HG02763 (cell line): Measurements from ENCODE around the gene PCDHGA5.
"Not testable (repeated sequence)": the region's sequence is repeated elsewhere in the genome, so short reads cannot be mapped to it uniquely, and the experiment has no call there.

Source experiments
- ATAC-seq: cut with Tn5 transposase; IDR thresholded peaks from one replicate; pipeline ENCODE4 v1.9.1; 2021; ENCODE audit warnings: mild to moderate bottlenecking, moderate library complexity; ENCODE audit not compliant: unreplicated experiment

The PCDHGA5 gene

GRCh38 chr5:141384471-141385267 lies 20.7 kb downstream of the PCDHGA5 start:
- no peak for ATAC-seq

GRCh38 chr5:141387557-141388311 lies 23.8 kb downstream of the PCDHGA5 start, which contains the start of gene PCDHGB4:
Gene PCDHGB4, plus strand, starts transcription at chr5:141387698. Its CDS starts 187 bp downstream, at chr5:141387885.
- peak; percentile 92 for ATAC-seq

- no peak for ATAC-seq
These were observed 24.7 kb downstream of the PCDHGA5 start for GRCh38 chr5:141388661-141389060.

- ATAC-seq: no peak
These were observed 25.4 kb downstream of the PCDHGA5 start for GRCh38 chr5:141389153-141390042.

- ATAC-seq: no peak
These were observed 28.7 kb downstream of the PCDHGA5 start, which contains the start of gene PCDHGA8 for GRCh38 chr5:141392429-141393198. Gene PCDHGA8, plus strand, starts transcription at chr5:141392633. Its CDS starts 181 bp downstream, at chr5:141392814.

DNA sequence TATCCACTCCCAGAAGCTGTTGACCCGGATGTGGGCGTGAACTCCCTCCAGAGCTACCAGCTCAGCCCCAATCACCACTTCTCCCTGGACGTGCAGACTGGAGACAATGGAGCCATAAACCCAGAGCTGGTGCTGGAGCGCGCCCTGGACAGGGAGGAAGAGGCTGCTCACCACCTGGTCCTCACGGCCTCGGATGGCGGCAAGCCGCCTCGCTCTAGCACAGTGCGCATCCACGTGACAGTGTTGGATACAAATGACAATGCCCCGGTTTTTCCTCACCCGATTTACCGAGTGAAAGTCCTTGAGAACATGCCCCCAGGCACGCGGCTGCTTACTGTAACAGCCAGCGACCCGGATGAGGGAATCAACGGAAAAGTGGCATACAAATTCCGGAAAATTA lies 29.3 kb downstream of the PCDHGA5 start:
- ATAC-seq: no peak

- ATAC-seq: not testable (repeated sequence)
These were observed 30.6 kb downstream of the PCDHGA5 start for GRCh38 chr5:141394401-141395187.

DNA sequence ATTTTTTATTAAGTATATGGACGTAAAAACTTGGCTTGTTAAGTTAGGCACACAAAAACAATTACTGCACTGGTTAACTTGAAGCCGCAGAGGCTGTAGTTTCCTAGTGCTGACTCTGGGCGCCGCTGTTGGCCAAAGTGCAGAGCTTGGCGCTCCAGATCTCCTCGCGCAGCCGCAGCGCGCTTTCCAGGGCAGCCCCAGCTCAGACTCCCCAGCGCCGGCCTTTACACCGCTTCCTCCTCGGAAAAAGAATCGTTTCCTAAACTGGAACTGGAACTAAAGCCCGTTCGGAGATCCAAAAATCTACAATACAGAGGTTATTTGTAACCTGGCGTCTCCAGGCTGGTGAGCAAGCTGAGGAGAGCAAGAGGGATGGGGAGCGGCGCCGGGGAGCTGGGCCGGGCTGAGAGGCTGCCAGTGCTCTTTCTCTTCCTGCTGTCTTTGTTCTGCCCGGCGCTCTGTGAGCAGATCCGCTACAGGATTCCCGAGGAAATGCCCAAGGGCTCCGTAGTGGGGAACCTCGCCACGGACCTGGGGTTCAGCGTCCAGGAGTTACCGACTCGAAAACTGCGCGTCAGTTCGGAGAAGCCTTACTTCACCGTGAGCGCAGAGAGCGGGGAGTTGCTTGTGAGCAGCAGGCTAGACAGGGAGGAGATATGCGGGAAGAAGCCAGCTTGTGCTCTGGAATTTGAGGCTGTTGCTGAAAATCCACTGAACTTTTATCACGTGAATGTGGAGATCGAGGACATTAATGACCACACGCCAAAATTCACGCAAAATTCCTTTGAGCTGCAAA lies 34.0 kb downstream of the PCDHGA5 start, which contains the start of gene PCDHGB5:
Gene PCDHGB5, plus strand, starts transcription at position 192 of the 796 bp plus-strand sequence. Its CDS starts 181 bp downstream, at position 373.
- ATAC-seq: peak; percentile 98

DNA sequence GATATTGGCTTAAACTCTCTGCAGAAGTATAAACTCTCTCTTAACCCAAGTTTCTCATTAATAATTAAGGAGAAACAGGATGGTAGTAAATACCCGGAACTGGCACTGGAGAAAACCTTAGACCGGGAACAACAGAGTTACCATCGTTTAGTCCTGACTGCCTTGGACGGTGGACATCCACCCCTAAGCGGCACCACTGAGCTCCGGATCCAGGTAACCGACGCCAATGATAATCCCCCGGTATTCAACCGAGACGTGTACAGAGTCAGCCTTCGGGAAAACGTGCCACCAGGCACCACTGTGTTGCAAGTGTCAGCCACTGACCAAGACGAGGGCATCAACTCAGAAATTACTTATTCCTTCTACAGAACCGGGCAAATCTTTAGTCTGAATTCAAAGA lies 34.6 kb downstream of the PCDHGA5 start:
- ATAC-seq: no peak

GRCh38 chr5:141399555-141400258 lies 35.7 kb downstream of the PCDHGA5 start:
- no peak for ATAC-seq

DNA sequence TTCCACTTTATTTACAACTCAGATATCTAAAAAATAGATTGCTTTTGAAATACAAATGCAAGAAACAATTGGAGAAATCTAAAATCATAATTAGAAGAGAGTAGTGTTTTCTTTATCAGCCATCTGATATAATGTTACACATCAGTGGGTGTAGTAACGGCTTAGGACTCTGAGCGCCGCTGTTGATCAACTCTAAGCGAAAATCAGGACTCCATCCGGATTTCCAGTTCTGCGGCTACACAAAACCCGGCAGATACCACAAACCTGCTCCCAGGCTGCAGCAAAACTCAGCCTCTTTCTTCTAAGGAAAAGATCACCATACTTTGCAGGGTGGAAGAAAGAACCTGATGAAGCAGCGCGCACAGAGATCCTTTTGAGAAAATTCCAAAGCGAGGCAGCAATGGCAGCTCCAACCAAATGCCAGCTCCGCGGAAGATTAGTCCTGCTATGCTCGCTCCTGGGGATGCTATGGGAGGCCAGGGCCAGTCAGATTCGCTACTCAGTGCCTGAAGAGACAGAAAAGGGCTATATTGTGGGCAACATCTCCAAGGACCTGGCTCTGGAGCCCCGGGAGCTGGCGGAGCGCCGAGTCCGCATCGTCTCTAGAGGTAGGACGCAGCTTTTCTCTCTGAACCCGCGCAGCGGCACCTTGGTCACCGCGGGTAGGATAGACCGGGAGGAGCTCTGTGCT lies 38.7 kb downstream of the PCDHGA5 start, which contains the start of gene PCDHGA9:
Gene PCDHGA9, plus strand, starts transcription at position 226 of the 691 bp plus-strand sequence. Its CDS starts 175 bp downstream, at position 401.
- no peak for ATAC-seq

- no peak for ATAC-seq
These were observed 39.4 kb downstream of the PCDHGA5 start for GRCh38 chr5:141403387-141403786.

- ATAC-seq: peak; percentile 65
These were observed 44.0 kb downstream of the PCDHGA5 start, which contains the start of gene PCDHGB6 for GRCh38 chr5:141407790-141408505. Gene PCDHGB6, plus strand, starts transcription at chr5:141408021. Its CDS starts 182 bp downstream, at chr5:141408203.

DNA sequence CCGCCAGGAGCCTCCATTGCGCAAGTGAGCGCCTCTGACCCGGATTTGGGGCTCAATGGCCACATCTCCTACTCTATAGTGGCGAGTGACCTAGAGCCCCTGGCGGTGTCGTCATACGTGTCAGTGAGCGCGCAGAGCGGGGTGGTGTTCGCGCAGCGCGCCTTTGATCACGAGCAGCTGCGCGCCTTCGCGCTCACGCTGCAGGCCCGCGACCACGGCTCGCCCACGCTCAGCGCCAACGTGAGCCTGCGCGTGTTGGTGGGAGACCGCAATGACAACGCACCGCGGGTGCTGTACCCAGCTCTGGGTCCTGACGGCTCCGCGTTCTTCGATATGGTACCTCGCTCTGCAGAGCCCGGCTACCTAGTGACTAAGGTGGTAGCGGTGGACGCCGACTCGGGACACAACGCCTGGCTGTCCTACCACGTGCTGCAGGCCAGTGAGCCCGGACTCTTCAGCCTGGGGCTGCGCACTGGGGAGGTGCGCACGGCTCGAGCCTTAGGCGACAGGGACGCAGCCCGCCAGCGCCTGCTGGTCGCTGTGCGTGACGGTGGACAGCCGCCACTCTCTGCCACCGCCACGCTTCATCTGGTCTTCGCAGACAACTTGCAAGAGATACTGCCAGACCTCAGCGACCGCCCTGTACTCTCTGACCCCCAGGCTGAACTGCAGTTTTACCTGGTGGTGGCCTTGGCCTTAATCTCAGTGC lies 45.8 kb downstream of the PCDHGA5 start:
- no peak for ATAC-seq

- no peak for ATAC-seq
These were observed 47.6 kb downstream of the PCDHGA5 start for GRCh38 chr5:141411575-141411974.
